GM19372 (cell line): ENCODE measurements around the gene MMS19.

Experiments used
- ATAC-seq: cut with Tn5 transposase; IDR thresholded peaks from one replicate; pipeline ENCODE4 v1.9.1; 2021; ENCODE audit warnings: mild to moderate bottlenecking, low read depth, moderate library complexity; ENCODE audit not compliant: unreplicated experiment

The MMS19 gene

GRCh38 chr10:97525683-97526110 lies 27.5 kb upstream of the MMS19 start:
- ATAC-seq: no peak

- ATAC-seq: no peak
Observed at GRCh38 chr10:97525086-97525485, 26.9 kb upstream of the MMS19 start.

GRCh38 chr10:97522937-97523336 lies 24.7 kb upstream of the MMS19 start:
- ATAC-seq: no peak

GRCh38 chr10:97522071-97522470 lies 23.8 kb upstream of the MMS19 start:
- no peak for ATAC-seq

GRCh38 chr10:97520978-97521761 lies 22.9 kb upstream of the MMS19 start:
- no peak for ATAC-seq

GRCh38 chr10:97520520-97520919 lies 22.3 kb upstream of the MMS19 start:
- no peak for ATAC-seq

- ATAC-seq: no peak
Observed at GRCh38 chr10:97519342-97519741, 21.1 kb upstream of the MMS19 start.

GRCh38 chr10:97518301-97519043 lies 20.2 kb upstream of the MMS19 start:
- no peak for ATAC-seq

GRCh38 chr10:97517778-97518300 lies 19.6 kb upstream of the MMS19 start:
- ATAC-seq: no peak

GRCh38 chr10:97517096-97517750 lies 19.0 kb upstream of the MMS19 start:
- no peak for ATAC-seq

GRCh38 chr10:97515271-97515978 lies 17.2 kb upstream of the MMS19 start:
- no peak for ATAC-seq

GRCh38 chr10:97514344-97514743 lies 16.1 kb upstream of the MMS19 start:
- no peak for ATAC-seq

GRCh38 chr10:97512993-97513392 lies 14.8 kb upstream of the MMS19 start:
- ATAC-seq: no peak

GRCh38 chr10:97511711-97512440 lies 13.7 kb upstream of the MMS19 start:
- no peak for ATAC-seq

GRCh38 chr10:97510686-97511085 lies 12.5 kb upstream of the MMS19 start:
- ATAC-seq: no peak

GRCh38 chr10:97509120-97509680 lies 11.0 kb upstream of the MMS19 start:
- ATAC-seq: no peak

GRCh38 chr10:97508342-97508741 lies 10.1 kb upstream of the MMS19 start:
- no peak for ATAC-seq

- no peak for ATAC-seq
Observed at GRCh38 chr10:97506199-97506991, 8.2 kb upstream of the MMS19 start.

- no peak for ATAC-seq
Observed at GRCh38 chr10:97505152-97505551, 6.9 kb upstream of the MMS19 start.
